Fibroblast of the aortic adventitia (primary cell): ENCODE results near the gene TNRC6C. TPM values are rescaled to one million over a fixed set of nuclear protein-coding genes. Genes with fewer than 3 reads are reported as not detected.

ENCODE experiments used
- DNase-seq: peaks from one replicate; pipeline ENCODE4 v3.0.0-alpha.2; 2010; ENCODE audit warnings: low read depth
- H3K4me3 ChIP-seq: 2 replicates; pipeline ENCODE4 v1.5.1; 2011; ENCODE audit warnings: low read depth, mild to moderate bottlenecking, control low read depth, low read length, moderate library complexity
- total RNA-seq: library from RNA; depleted of rRNA; stranded (reverse); fragments of >200 nt; gene quantifications from 2 replicates; pipeline ENCODE4 v1.2.3, GENCODE V29; 2012; ENCODE audit warnings: low replicate concordance
- TF ChIP-seq, protein P1 (sequence below): IDR thresholded peaks from 2 replicates; pipeline ENCODE4 v1.5.1; 2011; ENCODE audit warnings: mild to moderate bottlenecking, low read length, control low read depth, inconsistent platforms; ENCODE audit not compliant: insufficient read depth

Gene TNRC6C, protein sequence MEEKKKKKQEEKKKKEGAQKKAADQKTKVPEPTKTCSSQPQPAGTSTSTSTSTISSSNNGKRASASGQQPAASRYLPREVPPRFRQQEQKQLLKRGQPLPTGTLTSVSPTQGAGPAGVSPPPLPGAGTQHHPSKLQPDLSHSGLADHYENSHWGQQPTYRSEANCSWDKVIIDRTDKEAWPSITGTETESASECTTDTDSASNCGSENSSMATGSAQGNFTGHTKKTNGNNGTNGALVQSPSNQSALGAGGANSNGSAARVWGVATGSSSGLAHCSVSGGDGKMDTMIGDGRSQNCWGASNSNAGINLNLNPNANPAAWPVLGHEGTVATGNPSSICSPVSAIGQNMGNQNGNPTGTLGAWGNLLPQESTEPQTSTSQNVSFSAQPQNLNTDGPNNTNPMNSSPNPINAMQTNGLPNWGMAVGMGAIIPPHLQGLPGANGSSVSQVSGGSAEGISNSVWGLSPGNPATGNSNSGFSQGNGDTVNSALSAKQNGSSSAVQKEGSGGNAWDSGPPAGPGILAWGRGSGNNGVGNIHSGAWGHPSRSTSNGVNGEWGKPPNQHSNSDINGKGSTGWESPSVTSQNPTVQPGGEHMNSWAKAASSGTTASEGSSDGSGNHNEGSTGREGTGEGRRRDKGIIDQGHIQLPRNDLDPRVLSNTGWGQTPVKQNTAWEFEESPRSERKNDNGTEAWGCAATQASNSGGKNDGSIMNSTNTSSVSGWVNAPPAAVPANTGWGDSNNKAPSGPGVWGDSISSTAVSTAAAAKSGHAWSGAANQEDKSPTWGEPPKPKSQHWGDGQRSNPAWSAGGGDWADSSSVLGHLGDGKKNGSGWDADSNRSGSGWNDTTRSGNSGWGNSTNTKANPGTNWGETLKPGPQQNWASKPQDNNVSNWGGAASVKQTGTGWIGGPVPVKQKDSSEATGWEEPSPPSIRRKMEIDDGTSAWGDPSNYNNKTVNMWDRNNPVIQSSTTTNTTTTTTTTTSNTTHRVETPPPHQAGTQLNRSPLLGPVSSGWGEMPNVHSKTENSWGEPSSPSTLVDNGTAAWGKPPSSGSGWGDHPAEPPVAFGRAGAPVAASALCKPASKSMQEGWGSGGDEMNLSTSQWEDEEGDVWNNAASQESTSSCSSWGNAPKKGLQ (N-terminal part only)
- total RNA-seq, result 6.4 and 10.3 TPM in 2 replicates

DNA sequence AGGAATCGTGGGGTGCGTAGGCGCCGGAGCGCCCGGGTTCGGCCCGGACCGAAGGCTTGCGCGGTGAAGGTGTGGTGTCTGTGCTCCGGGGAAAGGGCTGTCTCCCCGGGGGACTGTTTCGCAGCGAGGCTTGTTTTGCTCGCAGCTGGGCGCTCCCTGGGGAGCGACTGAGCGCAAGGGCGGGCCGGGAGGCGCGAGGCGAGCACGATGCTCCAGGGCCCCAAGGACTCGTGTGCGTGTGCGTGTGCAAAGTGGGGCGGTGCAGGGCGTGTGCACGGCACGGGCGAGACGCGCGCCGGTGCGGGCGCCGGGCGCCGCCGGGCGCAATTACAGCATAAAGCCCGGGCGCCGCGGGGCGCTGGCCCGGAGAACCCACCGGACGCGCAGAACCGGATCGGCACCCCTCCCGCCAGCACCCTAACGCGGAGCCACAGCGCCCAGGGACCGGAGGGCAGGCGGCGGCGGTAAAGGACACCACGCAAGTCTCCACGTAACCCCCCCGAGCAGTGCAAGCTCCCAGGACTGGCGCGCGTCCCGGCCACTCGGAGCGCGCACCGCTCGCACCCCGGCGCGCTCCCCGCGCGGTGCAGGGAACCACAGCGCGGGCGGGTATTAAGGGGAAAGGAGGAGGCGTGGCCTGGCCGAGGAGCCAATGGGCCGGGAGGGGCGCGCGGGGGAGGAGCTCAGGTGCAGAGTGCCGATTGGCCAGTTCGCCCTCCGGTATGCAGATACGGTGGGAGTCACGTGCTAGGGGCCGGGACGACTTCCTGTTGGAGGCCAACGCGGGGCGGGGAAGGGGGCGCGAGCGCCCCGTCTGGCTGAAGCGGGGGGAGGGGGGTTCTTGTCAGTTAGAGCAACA lies at the start of gene TNRC6C:
Gene TNRC6C, plus strand, starts transcription at position 847 of the 859 bp plus-strand sequence. CDS start 45,504 bp downstream, outside the sequence.
- peak; percentile 98 for DNase-seq
- peak within 1 kb of the TSS; percentile 80 for H3K4me3 ChIP-seq
- TF ChIP-seq, protein P1, sequence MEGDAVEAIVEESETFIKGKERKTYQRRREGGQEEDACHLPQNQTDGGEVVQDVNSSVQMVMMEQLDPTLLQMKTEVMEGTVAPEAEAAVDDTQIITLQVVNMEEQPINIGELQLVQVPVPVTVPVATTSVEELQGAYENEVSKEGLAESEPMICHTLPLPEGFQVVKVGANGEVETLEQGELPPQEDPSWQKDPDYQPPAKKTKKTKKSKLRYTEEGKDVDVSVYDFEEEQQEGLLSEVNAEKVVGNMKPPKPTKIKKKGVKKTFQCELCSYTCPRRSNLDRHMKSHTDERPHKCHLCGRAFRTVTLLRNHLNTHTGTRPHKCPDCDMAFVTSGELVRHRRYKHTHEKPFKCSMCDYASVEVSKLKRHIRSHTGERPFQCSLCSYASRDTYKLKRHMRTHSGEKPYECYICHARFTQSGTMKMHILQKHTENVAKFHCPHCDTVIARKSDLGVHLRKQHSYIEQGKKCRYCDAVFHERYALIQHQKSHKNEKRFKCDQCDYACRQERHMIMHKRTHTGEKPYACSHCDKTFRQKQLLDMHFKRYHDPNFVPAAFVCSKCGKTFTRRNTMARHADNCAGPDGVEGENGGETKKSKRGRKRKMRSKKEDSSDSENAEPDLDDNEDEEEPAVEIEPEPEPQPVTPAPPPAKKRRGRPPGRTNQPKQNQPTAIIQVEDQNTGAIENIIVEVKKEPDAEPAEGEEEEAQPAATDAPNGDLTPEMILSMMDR, result peak; percentile 18

DNA sequence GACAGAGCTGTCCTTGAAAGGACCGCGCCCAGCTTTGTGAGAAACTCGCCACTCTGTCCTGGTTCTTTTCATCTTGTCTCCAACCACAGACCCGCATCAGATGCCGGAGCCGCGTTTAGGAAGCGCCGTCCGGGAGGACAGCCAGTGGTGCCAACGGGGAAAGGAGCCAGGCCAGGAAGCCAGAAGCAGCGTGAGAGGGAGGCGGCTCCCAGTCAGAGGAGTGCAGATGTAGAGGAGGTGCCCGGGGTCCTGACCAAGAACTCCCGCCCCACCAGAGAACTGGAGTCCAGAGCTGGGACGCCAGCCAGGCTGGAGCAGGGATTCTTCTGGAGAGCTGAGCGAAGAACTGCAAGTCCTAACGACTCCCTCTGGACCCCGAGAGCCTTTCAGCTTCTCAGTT lies 49.3 kb upstream of the TNRC6C start:
- no peak overlapping the region for H3K4me3 ChIP-seq
- peak; percentile 31 for DNase-seq
- TF ChIP-seq, protein P1, result no peak

DNA sequence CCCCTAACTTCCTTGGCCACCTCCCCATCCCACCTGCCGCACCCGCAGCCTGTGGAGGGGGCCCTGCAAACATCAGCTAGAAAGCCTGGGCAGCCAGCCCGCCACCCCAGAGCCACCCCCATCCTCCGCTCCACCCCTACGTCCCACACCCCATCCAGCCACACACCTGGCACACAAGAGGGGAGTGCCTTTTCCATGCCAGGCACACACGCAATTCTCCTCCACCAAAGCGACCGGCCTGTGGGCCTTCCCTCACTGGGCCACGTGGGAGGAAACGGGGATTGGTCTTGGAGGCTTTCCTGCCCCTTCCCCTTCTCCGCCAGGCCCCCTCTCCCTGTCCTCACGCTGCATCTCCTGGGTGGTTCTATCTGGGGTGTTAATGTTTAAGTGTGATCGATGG lies 48.7 kb upstream of the TNRC6C start:
- TF ChIP-seq, protein P1, result no peak
- DNase-seq, result no peak
- no peak overlapping the region for H3K4me3 ChIP-seq

DNA sequence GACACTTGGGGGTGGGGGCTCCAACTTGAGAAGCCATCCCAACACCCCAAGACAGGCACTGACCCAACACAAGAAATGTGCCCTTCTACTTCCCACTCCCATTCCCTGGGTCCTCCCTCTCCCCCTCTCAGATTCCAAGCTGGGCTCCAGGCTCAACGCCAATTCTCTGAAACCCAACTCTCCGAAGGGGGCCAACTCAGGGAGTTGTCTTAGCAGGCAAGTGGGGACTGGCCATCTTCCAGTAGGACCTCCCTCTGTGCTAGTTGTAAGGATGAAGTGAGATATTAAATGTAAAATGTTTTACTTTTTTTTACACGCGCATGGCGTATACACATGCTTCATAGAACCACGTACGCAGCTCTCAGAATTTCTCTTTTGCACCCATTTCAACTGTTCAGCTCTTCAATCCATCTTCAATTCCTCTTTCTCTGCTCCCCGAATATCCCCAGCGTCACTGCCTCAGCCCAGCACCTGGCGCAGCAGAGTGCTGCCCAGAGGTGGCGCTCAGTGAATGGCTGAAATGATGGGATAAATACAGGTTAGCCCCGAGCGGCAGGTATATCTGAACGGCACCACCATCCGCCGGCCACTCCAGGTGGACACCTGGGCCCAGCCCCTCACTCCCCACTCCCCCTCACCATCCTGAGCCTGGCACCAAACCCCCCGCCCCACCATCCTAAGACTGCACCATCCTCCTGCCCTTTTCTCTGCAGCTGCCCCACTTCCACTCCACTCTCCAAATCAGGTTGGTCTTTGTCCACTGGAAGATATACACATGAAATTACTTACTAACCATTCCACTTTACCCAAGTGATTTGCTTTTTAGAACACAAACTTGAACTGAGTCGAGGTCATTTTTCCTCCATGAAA lies 43.9 kb upstream of the TNRC6C start:
- TF ChIP-seq, protein P1, result no peak
- no peak overlapping the region for H3K4me3 ChIP-seq
- DNase-seq, result no peak

DNA sequence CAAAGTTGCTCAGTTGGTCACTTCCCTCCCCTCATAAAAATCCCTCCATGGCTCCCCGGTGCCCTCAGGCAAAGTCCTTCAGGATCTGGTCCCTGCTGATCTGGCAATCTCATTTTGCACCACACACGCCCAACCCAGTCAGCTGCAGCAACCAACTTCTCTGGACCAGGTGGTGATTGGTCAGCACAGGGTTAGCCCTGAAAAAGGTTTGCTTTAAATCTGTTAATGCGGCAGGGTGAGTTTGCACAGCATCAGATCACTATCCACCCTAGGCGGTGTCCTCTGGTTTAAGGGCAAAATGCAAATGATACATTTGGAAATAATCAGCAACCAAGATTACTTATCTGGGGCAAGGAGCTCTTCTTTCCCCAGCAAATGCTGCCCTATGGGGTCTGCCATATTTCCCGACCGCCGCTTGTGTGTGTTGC lies 42.9 kb upstream of the TNRC6C start:
- no peak overlapping the region for H3K4me3 ChIP-seq
- TF ChIP-seq, protein P1, result no peak
- no peak for DNase-seq
